Stimulated activated CD8-positive, alpha-beta memory T cell treated with anti-CD3 and anti-CD28 coated beads, Interleukin-2, amount 100 ng/mL, for 1 hour (primary cell): ENCODE data around the gene RAPGEF1.

Experiments used
- DNase-seq, 2 donors: peaks; one replicate each; pipeline ENCODE4 v3.0.0-alpha.2; 2020; ENCODE audit warnings: low read depth in 2 of 2

RAPGEF1 gene

DNA sequence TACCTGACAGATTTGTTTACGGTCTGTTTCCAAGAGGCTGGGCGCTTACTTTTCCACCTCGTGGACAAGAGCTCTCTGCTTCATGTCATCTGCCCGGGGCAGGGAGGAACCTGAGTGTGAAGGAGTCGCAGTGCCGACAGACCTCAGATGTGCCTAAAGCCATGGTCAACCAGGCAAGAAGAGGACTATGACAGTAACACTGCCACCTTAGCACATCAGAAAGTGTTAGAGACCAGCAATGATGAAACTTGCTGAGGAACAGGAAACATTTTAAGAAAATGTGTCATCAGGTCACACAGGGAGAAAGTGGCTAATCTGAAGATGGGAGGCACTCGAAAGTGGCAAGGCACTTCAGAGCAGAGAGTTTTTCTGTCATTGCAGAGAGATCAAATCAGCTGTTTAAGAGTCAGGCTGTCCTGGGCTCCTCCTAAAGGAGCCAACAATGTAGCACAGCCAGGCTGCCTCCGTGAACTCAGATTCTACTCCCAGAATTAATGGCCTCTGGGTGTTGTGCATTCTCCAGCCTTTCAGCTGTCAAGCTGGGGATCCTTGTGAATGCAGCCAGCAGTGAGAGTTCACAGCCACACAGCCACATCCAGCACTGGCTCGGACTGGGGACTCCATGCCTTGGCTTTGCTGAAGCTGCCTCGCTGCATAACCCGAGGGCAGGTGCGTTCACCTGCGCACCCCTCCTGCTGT lies 94.6 kb downstream of the RAPGEF1 start:
- no peak for DNase-seq

DNA sequence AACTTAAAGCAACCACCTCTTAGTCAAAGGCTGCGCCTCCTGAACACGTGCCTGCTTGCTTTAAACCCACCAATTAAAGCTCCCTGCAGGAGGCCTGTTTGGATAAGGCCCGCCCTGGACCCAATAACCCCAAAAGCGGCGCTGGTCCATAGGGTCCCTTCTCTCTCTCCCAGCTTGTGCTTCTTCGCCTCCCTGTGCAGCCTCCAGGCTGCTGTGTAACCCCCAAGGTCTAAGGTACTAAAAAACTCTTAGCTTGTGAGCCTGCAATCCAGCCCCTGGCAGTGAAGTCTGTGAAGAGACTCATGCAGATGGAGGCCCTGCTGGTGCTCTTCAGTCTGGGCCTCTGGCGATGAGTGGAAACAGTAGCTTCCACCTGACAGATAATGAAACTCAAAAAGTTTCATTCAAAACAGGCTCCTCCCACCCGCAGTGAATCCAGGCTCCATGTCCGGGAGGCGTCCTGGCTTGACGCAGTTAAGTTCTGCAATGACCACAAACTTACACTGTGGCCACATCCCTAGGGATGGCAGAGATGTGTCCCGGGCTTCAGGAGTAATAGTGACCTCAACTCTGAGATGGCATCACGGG lies 97.3 kb downstream of the RAPGEF1 start:
- no peak for DNase-seq

DNA sequence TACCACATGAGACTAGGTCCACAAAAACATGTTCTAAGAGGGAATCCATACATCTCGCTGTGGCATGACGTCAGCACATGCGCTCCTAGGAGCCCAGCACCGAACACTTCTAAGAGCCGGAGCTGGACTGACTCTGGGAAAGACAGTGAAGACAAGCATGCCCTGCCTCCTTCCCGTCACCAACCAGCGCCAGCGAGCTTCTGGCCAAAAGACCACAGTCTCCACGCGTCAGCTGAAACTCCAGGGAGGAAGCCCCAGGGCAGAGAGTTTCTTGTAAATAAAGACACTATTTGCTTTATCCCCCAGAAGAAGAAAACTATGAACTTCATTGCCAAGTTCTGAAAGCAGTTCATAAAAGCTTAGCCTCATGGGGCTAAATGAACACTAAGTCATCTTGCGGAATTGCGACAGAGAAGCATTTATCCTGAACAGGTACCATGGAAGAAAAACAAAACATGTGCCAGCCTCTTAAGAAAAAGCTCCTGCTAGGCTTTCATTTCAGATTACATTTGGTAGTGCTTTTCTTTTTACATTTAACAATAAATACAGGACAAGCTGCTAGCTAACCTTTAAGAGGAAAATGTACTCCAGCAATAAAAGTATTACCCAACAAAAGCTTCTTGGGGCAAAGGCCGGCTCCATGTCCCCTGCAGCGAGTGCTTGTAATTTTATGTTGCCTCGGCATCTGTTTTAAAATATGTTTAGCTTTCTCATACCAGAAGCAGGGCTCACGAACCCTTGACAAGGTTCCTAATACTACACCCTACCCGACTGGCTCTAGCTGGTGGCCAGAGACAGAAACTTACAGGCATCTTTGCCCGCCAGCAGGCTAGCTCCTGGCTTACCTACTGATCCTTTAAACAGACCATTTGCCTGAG lies 98.0 kb downstream of the RAPGEF1 start:
- no peak for DNase-seq

DNA sequence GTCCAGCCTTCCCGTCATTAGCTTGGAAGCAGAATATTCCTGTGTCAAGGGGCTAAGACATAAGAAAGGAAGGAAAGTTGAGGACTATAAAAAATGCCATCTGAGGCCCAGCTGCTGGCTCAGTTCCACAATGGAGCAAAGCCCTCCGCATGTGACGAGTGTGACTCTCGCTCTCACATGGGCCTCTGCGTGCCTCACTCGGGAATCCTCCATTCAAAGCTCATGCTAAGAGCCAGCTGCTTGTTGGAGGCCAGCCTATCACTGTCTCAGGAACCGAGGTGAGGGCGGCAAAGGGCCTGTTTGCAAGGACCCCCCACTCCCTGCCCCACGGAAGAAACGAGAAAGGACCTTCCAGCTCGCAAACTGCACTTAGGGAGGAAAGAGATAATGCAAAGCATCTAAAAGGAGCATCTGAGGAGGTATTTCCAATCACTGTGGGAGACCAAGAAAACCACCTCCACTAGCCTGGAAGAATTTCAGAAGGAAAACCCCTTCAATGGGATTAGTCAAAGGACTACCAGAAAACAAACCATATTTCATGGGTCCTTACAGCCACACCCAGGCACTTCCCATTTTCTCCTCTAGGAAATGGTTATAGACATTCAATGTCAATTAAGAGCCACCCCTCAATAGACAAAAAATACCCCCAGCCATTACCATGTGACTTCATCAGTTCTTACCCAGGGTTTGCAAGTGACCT lies 99.3 kb downstream of the RAPGEF1 start:
- DNase-seq, result no peak

- no peak for DNase-seq
Measured at GRCh38 chr9:131639769-131640437, 100.0 kb downstream of the RAPGEF1 start.

- no peak for DNase-seq
Measured at GRCh38 chr9:131636593-131636992, 103.3 kb downstream of the RAPGEF1 start.

DNA sequence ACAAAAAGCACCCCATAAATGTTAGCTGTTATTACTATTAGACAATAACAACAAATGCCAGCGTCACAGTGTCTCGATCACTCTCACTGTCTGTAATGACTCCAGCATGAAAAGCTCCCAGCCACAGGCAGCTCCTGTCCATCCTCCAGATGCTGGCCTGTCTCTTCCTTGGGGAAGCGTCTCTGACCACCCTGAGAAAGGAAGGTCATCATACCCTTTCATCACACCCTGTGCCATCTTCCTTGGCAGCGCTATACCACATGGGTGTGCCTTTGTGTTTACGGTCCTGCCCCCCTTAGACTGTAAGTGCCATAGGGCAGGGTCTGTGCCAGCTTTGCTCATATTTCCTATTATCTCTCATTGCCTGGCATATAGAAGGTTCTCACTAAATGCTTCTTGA lies 104.0 kb downstream of the RAPGEF1 start:
- no peak for DNase-seq

GRCh38 chr9:131635285-131635684 lies 104.6 kb downstream of the RAPGEF1 start:
- peak; percentile 44 to 49 for DNase-seq

DNA sequence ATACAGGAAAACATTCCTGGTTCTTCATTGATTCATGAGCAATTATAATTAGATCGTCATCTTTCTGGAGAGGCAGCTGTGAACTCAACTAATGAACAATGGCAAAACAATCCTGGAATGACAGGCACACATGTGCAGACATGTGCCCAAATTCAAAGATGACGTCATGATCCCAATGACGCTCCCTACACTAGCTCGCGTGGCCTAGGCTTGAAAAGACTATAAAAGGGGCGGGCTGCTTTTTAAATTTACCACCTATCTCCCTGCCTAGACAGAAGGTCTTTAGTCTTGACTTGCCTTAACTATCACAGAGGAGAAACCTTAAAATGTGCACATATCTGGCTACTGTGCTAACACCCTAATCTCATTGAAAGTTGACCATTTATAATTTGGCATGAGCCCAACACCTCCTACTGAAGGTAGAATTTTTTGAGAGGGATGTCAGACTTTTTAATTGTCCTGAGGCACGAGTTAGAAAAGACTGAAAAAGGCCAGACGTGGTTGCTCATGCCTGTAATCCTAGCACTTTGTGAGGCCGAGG lies 106.3 kb downstream of the RAPGEF1 start:
- DNase-seq, result no peak

GRCh38 chr9:131631306-131631705 lies 108.6 kb downstream of the RAPGEF1 start:
- DNase-seq, result no peak

- no peak for DNase-seq
Measured at GRCh38 chr9:131630205-131630831, 109.6 kb downstream of the RAPGEF1 start.

GRCh38 chr9:131629825-131630204 lies 110.1 kb downstream of the RAPGEF1 start:
- no peak for DNase-seq

DNA sequence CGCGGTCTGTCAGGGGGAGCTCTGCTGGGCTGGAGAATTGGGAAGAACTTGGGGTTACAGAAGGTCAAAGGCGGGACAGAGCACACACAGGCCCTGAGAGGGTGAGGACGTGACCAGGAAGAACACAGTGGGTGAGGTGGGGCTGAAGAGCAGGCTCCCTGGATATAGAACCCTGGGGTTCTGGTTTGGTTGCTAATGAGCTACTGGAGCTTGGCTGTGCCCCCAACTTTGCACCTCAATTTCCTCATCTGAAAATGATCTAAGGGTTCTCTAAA lies 110.7 kb downstream of the RAPGEF1 start:
- no peak for DNase-seq

DNA sequence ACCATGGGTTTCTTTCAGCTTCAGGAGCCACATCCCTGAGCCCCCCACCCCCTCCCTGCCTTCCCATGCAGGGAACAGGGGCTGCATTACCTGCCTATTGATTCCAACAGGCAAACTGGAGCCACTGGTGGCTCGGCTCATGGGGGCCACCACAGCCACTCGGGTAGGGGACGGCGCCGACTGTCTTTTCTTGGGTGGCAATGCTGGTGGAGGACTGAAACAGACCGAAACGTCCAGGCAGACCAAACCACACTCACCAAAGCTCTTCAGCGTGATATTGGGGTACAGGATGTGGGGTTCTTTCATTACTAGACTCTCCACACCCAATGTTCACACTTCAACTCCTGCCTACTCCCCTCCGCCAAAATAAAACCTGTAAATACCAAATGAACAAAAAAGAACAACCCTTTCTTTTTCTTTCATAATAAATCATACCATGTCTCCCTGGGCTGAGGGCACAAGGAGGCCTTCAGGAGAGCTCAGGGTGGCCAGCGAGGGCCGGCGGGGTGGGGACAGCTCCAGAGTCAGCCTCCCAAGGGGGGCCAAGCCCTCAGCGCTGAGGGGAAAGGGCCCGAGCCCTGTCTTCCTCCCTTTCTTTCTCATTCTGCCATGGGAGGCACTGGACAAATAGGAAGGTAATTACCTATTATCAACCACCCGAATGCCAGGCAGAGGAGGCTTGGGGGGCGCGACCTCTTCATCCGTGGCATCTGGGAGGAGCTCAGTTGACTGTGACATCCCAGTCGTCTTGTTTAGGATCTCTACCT lies 111.2 kb downstream of the RAPGEF1 start:
- no peak for DNase-seq

- peak; percentile 31 to 55 for DNase-seq
Measured at GRCh38 chr9:131627648-131628458, 112.0 kb downstream of the RAPGEF1 start.

GRCh38 chr9:131627326-131627647 lies 112.6 kb downstream of the RAPGEF1 start:
- no peak for DNase-seq

DNA sequence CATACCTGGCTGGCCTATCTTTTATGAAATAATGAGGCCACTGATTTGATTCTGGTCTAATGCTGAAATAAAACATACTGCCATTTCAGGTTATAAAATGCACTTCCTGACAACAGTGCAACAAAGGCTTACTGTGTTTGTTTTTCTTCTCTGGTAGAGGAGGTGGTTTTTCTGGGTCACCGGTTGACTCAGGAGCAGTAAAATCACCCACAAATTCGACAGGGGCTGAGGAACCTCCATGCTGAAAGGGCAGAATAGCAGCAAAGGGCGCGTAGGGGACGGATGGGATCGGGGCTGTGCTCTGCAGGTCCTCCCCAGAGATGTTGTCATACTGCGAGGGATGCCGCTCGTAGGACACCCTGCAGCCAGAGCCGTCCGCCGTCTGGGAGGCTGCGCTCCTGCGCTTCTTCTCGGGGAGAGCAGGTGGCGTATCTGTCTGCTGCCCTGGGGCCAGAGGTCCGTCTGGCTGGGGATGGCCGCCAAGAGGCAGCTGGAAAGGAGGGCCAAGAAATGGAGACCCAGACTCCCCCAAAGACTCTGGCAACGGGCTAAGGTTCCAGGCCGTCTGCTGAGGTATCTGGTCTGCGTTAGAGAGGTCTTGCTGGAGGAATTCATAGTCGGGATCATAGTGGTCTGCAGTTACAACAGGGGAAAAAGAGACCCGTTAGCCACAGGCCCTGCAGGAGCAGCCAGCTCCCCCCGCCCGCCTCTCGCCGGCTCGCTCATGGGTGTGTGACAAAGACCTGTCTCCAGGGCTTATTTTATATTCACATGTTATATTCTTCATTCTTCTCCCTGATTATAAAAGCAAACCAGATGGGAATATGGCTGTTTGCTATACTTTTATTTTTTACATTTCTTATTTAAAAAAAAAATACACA lies 113.8 kb downstream of the RAPGEF1 start:
- no peak for DNase-seq

- DNase-seq, result no peak
Measured at GRCh38 chr9:131625508-131625787, 114.4 kb downstream of the RAPGEF1 start.
